Kidney (tissue), 14 donors: ENCODE measurements around the gene CHSY3. TPM values are rescaled to one million over a fixed set of nuclear protein-coding genes. Genes with fewer than 3 reads are reported as not detected.
A peak's percentile ranks its signal among the peaks of the same experiment; 100 is the strongest.

Experiments
- DNase-seq, 5 donors: peaks; one replicate each; pipeline ENCODE4 v3.0.0-alpha.2; 2013 to 2020
- FAIRE-seq: peaks from 2 replicates; lab custom pipeline; 2012; peaks lifted over from hg19 to GRCh38; lab: Jason Lieb, UNC
- H3K27ac ChIP-seq, 2 donors: one replicate each; pipeline ENCODE4 v1.7.0; 2013; ENCODE audit warnings: low read depth in 2 of 2, low read length in 2 of 2, inconsistent platforms in 1 of 2
- H3K27me3 ChIP-seq: one replicate; pipeline ENCODE4 v1.7.1; 2013; ENCODE audit warnings: low read length, inconsistent platforms; ENCODE audit not compliant: control insufficient read depth, insufficient read depth
- H3K36me3 ChIP-seq, 3 donors: one replicate each; pipeline versions ENCODE4 v1.7.0 to v1.7.1; 2013; ENCODE audit warnings: low read length in 3 of 3, control low read depth in 1 of 3, inconsistent platforms in 1 of 3; ENCODE audit not compliant: insufficient read depth in 3 of 3, control insufficient read depth in 2 of 3
- H3K4me1 ChIP-seq, 3 donors: one replicate each; pipeline versions ENCODE4 v1.7.0 to v1.7.1; 2013; ENCODE audit warnings: low read length in 3 of 3, inconsistent platforms in 1 of 3, low read depth in 1 of 3; ENCODE audit not compliant: control insufficient read depth in 2 of 3, insufficient read depth in 2 of 3
- H3K4me3 ChIP-seq, 3 donors: one replicate each; pipeline versions ENCODE4 v1.7.0 to v1.8.1; 2013; ENCODE audit warnings: low read length in 3 of 3, control low read depth in 1 of 3, inconsistent platforms in 1 of 3
- H3K9ac ChIP-seq, 3 donors: one replicate each; pipeline versions ENCODE4 v1.7.0 to v1.7.1; 2013; ENCODE audit warnings: low read length in 3 of 3, control low read depth in 1 of 3, inconsistent platforms in 1 of 3
- H3K9me3 ChIP-seq, 3 donors: one replicate each; pipeline versions ENCODE4 v1.7.0 to v1.7.1; 2013; ENCODE audit warnings: low read length in 3 of 3, control low read depth in 1 of 3, inconsistent platforms in 1 of 3; ENCODE audit not compliant: control insufficient read depth in 2 of 3, insufficient read depth in 1 of 3
- CTCF ChIP-seq: IDR thresholded peaks from 3 replicates; pipeline ENCODE4 v1.5.1; 2012; ENCODE audit warnings: mild to moderate bottlenecking, moderate library complexity, borderline replicate concordance; ENCODE audit not compliant: insufficient read depth; ENCODE audit errors: extremely low read depth
- intact Hi-C: fragments of 100-400 bp; cut with DNase I; formaldehyde crosslinking; loops from one replicate; pipeline ENCODE4 v1.11.1; 2022
- polyA plus RNA-seq: library from polyadenylated mRNA; stranded (reverse); fragments of 350-450 nt; fragmentation: Illumina TruSeq; extraction: RNeasy Lipid Tissue Mini Kit (QIAGEN cat#74804); gene quantifications from one replicate; pipeline ENCODE4 v1.2.3, GENCODE V29; 2014; ENCODE audit warnings: low read depth, low replicate concordance; ENCODE audit not compliant: insufficient read depth
- total RNA-seq: library from RNA; stranded (reverse); fragmentation: NEBNext Ultra II Directional; extraction: Animal tissue kit (Norgen Biotek cat#: 25700); gene quantifications from one replicate; pipeline ENCODE4 v1.2.1, GENCODE V29; 2021
- donor health status: control.
- donor health status: control.
- donor health status: control.
- donor health status: control.
- donor health status: control.
- donor health status: DM: yes; HTN: yes; CAD: no.
- donor health status: Normal renal cell carcinoma (clear cell type).

Gene CHSY3
- total and polyA plus RNA-seq, 2 donors from 2014 or later: 0.13 to 3.0 TPM

- TF ChIP-seq CTCF: no peak
- intact Hi-C loops: no loop called here
- peak overlapping the region in 2 of 3 donors; percentile 42 to 46 for H3K9ac ChIP-seq
Measured at GRCh38 chr5:129903466-129904101, 681 bp upstream of the CHSY3 start.

GRCh38 chr5:129904667-129905472 is 605 bp downstream of the CHSY3 start:
- H3K27me3 ChIP-seq: no peaks in the 10 kb centered on the region
- H3K27ac ChIP-seq: no peak overlapping the region
- peak overlapping the region; percentile 29 to 57 (median 44) for H3K4me3 ChIP-seq
- peak; percentile 32 to 80 (median 48) for DNase-seq
- no peaks in the 10 kb centered on the region for H3K36me3 ChIP-seq
- intact Hi-C loops: no loop called here
- FAIRE-seq: no peak
- no peaks in the 10 kb centered on the region for H3K9me3 ChIP-seq
- H3K4me1 ChIP-seq: peaks cover 0 to 10% (median 9%) of the 10 kb centered on the region in 3 donors
- no peak for TF ChIP-seq CTCF
- H3K9ac ChIP-seq: peak overlapping the region in 2 of 3 donors; percentile 43 to 58

More at GRCh38 chr5:129903466-129904101, 681 bp upstream of the CHSY3 start:
- Histone ChIP-seq H3K4me1 (peaks cover 0 to 10% (median 9%) of the 10 kb centered on the region in 3 donors), H3K4me3 (peak overlapping the region; percentile 64 to 71 (median 70)), H3K27ac (peak overlapping the region in 1 of 2 donors; percentile 13), H3K36me3 (no peaks in the 10 kb centered on the region), H3K9me3 (no peaks in the 10 kb centered on the region), H3K27me3 (no peaks in the 10 kb centered on the region)
- DNase-seq (peak in 1 of 5 donors; percentile 46), FAIRE-seq (no peak)

GRCh38 chr5:129905473-129906176 is 1.4 kb downstream of the CHSY3 start:
- peaks cover 0 to 10% (median 9%) of the 10 kb centered on the region in 3 donors for H3K4me1 ChIP-seq
- H3K9ac ChIP-seq: peak overlapping the region in 1 of 3 donors; percentile 31
- FAIRE-seq: no peak
- intact Hi-C loops: no loop called here
- H3K36me3 ChIP-seq: no peaks in the 10 kb centered on the region
- no peaks in the 10 kb centered on the region for H3K27me3 ChIP-seq
- H3K27ac ChIP-seq: no peak overlapping the region
- no peaks in the 10 kb centered on the region for H3K9me3 ChIP-seq
- TF ChIP-seq CTCF: no peak
- peak; percentile 40 to 71 (median 60) for DNase-seq
- peak overlapping the region; percentile 29 to 55 (median 44) for H3K4me3 ChIP-seq
